ENCODE measurements around the gene ELF1. TPM values are rescaled to one million over a fixed set of nuclear protein-coding genes. Genes with fewer than 3 reads are reported as not detected.

Gene ELF1
- total and polyA plus RNA-seq, 2 experiments from 2014 or later, result 7.0 to 12.7 TPM

DNA sequence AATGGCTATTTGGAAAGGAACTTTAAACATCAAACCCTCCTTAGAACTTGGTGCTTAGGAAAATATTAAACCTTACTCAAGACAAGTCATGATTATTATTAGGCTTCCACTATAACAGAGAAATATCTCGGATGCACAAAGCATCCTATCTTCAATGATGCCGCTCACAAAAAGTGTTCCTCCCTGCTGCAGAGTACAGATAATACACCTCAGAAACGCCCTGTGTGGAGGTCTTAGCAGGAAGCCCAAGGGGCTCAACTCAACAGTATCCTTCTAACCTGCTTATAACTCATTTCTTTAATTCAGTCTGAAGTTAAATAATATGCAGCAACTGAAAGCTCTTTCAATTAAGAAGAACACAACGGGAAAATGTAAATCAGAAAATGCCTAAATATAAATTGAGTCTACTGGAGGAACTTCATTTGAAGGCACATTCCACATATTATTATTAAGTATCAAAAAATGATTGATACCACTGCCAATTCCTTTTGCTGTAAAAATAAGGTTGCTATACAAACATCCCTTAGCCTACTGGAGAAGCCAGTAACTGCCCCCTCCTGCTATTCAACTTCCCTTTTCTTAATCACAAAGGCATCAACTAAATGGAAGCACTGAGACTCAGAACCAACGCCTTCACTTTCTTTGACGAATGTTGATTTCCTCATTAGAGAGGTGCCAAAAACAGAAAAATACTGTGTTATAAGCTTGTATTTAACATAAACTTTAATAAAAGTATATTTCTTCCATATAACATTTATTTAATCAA lies 12.0 kb downstream of the ELF1 start (continued):
- TF ChIP-seq CTCF (conservative IDR thresholded peaks at IDR 0.05; ENCODE audit: low read depth in 2 of 2), result no peak

- Mint-ChIP-seq H3K4me3 (no peak overlapping the region), H3K27ac (peak overlapping the region; percentile 2; the same call in 1 of the 2 replicates), H3K36me3 (ENCODE audit: low read depth) (no peaks in the 10 kb centered on the region), H3K27me3 (ENCODE audit: insufficient read depth, low read depth, poor library complexity) (peaks cover 2% of the 10 kb centered on the region), H3K4me1 (peaks cover 24% of the 10 kb centered on the region), H3K9me3 (no peaks in the 10 kb centered on the region)
- ATAC-seq (no peak), DNase-seq (ENCODE audit: low spot score) (no peak)
- H3K79me2 ChIP-seq (replicated peaks; ENCODE audit: insufficient read depth), result no peaks in the 10 kb centered on the region
- H3K36me3 ChIP-seq (ENCODE audit: insufficient read depth), result no peaks in the 10 kb centered on the region
- H3K4me3 ChIP-seq, result no peak overlapping the region
- no peak overlapping the region for H3K27ac ChIP-seq (ENCODE audit: low read depth)
- H3K27me3 ChIP-seq (ENCODE audit: insufficient read depth), result no peaks in the 10 kb centered on the region
- no peaks in the 10 kb centered on the region for H4K20me1 ChIP-seq (replicated peaks; ENCODE audit: insufficient read depth)
- H2AFZ ChIP-seq, result no peak overlapping the region
- no peaks in the 10 kb centered on the region for H3F3A ChIP-seq (replicated peaks; ENCODE audit: low read depth)
- H3K4me2 ChIP-seq, result no peak overlapping the region
- H3K9me2 ChIP-seq (ENCODE audit: insufficient read depth), result no peaks in the 10 kb centered on the region
- peaks cover 20% of the 10 kb centered on the region for H3K4me1 ChIP-seq (ENCODE audit: insufficient read depth)
- no peak for TF ChIP-seq CREB1 (CRISPR knock-in tag; IDR thresholded peaks at IDR 0.05; ENCODE audit: low read depth)
- TF ChIP-seq ZNF331 (CRISPR knock-in tag; IDR thresholded peaks at IDR 0.05; ENCODE audit: low read depth), result no peak
- no peak for TF ChIP-seq NANOG (IDR thresholded peaks at IDR 0.05; ENCODE audit: borderline replicate concordance)
- TF ChIP-seq EZH2 (IDR thresholded peaks at IDR 0.05; ENCODE audit: low read depth, unreplicated experiment), result no peak
- no peak for TF ChIP-seq STAT1 (IDR thresholded peaks at IDR 0.05; ENCODE audit: unreplicated experiment)
- TF ChIP-seq POLR2AphosphoS5 (IDR thresholded peaks at IDR 0.05; ENCODE audit: low read depth), result no peak
- TF ChIP-seq, protein P1, sequence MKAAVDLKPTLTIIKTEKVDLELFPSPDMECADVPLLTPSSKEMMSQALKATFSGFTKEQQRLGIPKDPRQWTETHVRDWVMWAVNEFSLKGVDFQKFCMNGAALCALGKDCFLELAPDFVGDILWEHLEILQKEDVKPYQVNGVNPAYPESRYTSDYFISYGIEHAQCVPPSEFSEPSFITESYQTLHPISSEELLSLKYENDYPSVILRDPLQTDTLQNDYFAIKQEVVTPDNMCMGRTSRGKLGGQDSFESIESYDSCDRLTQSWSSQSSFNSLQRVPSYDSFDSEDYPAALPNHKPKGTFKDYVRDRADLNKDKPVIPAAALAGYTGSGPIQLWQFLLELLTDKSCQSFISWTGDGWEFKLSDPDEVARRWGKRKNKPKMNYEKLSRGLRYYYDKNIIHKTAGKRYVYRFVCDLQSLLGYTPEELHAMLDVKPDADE (IDR thresholded peaks at IDR 0.05), result no peak
- TF ChIP-seq ZNF114 (CRISPR knock-in tag; IDR thresholded peaks at IDR 0.05), result no peak
- TF ChIP-seq JUNB (IDR thresholded peaks at IDR 0.05; ENCODE audit: unreplicated experiment), result no peak
- TF ChIP-seq ZNF462 (CRISPR knock-in tag; IDR thresholded peaks at IDR 0.05), result no peak
- TF ChIP-seq, protein P2, sequence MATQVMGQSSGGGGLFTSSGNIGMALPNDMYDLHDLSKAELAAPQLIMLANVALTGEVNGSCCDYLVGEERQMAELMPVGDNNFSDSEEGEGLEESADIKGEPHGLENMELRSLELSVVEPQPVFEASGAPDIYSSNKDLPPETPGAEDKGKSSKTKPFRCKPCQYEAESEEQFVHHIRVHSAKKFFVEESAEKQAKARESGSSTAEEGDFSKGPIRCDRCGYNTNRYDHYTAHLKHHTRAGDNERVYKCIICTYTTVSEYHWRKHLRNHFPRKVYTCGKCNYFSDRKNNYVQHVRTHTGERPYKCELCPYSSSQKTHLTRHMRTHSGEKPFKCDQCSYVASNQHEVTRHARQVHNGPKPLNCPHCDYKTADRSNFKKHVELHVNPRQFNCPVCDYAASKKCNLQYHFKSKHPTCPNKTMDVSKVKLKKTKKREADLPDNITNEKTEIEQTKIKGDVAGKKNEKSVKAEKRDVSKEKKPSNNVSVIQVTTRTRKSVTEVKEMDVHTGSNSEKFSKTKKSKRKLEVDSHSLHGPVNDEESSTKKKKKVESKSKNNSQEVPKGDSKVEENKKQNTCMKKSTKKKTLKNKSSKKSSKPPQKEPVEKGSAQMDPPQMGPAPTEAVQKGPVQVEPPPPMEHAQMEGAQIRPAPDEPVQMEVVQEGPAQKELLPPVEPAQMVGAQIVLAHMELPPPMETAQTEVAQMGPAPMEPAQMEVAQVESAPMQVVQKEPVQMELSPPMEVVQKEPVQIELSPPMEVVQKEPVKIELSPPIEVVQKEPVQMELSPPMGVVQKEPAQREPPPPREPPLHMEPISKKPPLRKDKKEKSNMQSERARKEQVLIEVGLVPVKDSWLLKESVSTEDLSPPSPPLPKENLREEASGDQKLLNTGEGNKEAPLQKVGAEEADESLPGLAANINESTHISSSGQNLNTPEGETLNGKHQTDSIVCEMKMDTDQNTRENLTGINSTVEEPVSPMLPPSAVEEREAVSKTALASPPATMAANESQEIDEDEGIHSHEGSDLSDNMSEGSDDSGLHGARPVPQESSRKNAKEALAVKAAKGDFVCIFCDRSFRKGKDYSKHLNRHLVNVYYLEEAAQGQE (IDR thresholded peaks at IDR 0.05; ENCODE audit: unreplicated experiment), result no peak
- TF ChIP-seq EZH2phosphoT487 (IDR thresholded peaks at IDR 0.05; ENCODE audit: unreplicated experiment), result no peak
Measured at GRCh38 chr13:41006306-41006705, 12.8 kb downstream of the ELF1 start.
